Measurements from ENCODE around the gene NAA60.

NAA60 gene

GRCh38 chr16:3443108-3444031 is at the start of gene NAA60, which contains the start of gene ZNF597:
NAA60 (plus strand) TSS chr16:3443680; CDS start chr16:3476228, 32,548 bp downstream.
ZNF597 (minus strand) TSS chr16:3443504; CDS start chr16:3443153, 351 bp downstream.
- DNase-seq: peak; percentile 41 to 71

GRCh38 chr16:3400446-3400778 is 43.1 kb upstream of the NAA60 start:
- no peak for DNase-seq

- peak; percentile 93 to 98 for DNase-seq
Measured at GRCh38 chr16:3400779-3401688, 42.4 kb upstream of the NAA60 start, which contains the start of the genes ZNF174 and ZSCAN32. ZNF174 (plus strand) TSS chr16:3401215; CDS start chr16:3402005, 790 bp downstream. ZSCAN32 (minus strand) TSS chr16:3401004; CDS start chr16:3397557, 3,447 bp downstream.

- DNase-seq: no peak
Measured at GRCh38 chr16:3401719-3402397, 41.6 kb upstream of the NAA60 start.

- no peak for DNase-seq
Measured at GRCh38 chr16:3408561-3409197, 34.8 kb upstream of the NAA60 start.

- DNase-seq: no peak
Measured at GRCh38 chr16:3413730-3414379, 29.6 kb upstream of the NAA60 start.

- DNase-seq: no peak
Measured at GRCh38 chr16:3431779-3432219, 11.7 kb upstream of the NAA60 start.

GRCh38 chr16:3434373-3434772 is 9.1 kb upstream of the NAA60 start:
- no peak for DNase-seq

- no peak for DNase-seq
Measured at GRCh38 chr16:3439637-3440036, 3.8 kb upstream of the NAA60 start.

GRCh38 chr16:3444032-3444388 is 530 bp downstream of the NAA60 start:
- DNase-seq: no peak

GRCh38 chr16:3454093-3454492 is 10.6 kb downstream of the NAA60 start:
- DNase-seq: no peak

GRCh38 chr16:3454631-3455147 is 11.2 kb downstream of the NAA60 start:
- no peak for DNase-seq

GRCh38 chr16:3457434-3458252 is 14.2 kb downstream of the NAA60 start:
- DNase-seq: peak; percentile 32 to 65

GRCh38 chr16:3458278-3458851 is 14.9 kb downstream of the NAA60 start:
- DNase-seq: no peak

GRCh38 chr16:3458852-3459361 is 15.4 kb downstream of the NAA60 start:
- DNase-seq: no peak

- no peak for DNase-seq
Measured at GRCh38 chr16:3459401-3460090, 16.1 kb downstream of the NAA60 start.

GRCh38 chr16:3460121-3460520 is 16.6 kb downstream of the NAA60 start:
- no peak for DNase-seq

- no peak for DNase-seq
Measured at GRCh38 chr16:3460585-3460984, 17.1 kb downstream of the NAA60 start.

GRCh38 chr16:3461151-3461550 is 17.7 kb downstream of the NAA60 start:
- DNase-seq: no peak

All from cerebellar nuclear complex (tissue), 1 donor.